Fibroblast of skin of back (primary cell): ENCODE data around the gene FAM163B. TPM values are rescaled to one million over a fixed set of nuclear protein-coding genes. Genes with fewer than 3 reads are reported as not detected.

ENCODE experiments used
- DNase-seq: peaks from one replicate; pipeline ENCODE4 v3.0.0-alpha.2; 2013
- polyA plus RNA-seq, 2 experiments: library from polyadenylated mRNA; unstranded; fragments of 120-200 nt; gene quantifications; one replicate each; pipeline ENCODE4 v1.2.1, GENCODE V29; 2013; ENCODE audit not compliant: insufficient read length in 2 of 2

Gene FAM163B
- not detected for polyA plus RNA-seq (2013, experiment 1 of 2; ENCODE audit: insufficient read length)
- polyA plus RNA-seq (2013, experiment 2 of 2; ENCODE audit: insufficient read length), result not detected

DNA sequence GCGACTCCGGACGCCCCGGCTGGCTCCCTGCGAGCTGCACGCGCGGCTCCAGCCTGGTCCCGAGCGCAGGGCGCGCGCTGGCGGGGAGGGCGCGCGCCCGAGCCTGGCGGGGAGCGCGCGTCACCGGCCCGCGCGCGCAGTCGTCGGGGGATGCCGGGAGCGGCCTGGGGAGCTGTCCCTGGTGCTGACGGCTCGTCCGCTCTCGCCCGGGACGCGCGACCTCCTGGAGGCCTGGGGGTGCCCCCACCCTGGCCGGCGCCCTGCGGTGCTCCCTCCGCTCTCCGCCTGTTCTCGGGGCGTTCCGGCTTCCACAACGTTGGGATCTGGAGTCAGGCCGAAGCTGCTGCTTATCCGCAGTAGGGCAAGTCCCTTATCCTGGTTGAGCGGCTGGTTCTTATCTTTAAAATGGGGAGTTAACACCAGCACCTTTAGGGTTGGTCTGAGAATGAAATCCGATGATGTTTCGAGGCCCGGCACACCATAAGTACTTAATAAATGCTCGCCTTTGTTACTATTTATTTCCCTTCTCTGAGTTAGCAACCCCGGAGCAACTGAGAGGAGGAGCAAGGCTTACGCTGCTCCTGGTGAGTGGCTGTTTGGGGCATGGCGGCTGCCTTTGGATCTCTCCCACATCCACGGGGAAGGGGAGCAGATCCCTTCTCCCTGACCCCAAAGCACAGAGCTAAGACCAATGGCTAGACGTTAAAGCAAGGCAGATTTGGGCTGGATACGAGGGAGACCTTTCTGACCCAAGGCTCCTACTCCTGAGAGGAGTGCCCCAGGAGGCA lies at the start of gene FAM163B:
TSS of gene FAM163B (minus strand) at position 79 of the 788 bp plus-strand sequence. CDS start 29,166 bp downstream, outside the sequence.
- peak; percentile 48 for DNase-seq

DNA sequence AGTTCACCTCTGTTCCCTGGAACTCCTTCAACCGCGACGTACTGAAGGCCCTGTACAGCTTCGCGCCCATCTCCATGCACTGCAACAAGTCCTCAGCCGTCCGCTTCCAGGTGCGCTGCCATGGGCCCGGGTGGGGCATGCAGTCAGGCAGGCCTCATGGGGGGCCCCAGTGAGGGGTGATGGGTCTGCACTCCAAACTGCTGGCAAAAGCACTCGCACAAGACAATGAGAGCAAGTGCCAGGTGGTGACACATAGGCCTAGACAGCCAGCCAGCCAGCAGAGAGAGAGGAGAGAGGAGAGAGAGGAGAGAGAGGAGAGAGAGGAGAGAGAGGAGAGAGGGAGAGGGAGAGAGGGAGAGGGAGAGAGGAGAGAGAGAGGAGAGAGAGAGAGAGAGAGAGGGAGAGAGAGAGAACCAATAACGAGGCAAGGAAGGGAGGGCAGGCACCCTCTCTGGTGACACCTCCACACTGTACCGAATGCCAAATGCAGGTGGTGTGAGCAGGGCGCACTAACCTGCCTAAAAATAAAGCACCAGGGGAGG lies 48.0 kb upstream of the FAM163B start:
- no peak for DNase-seq

DNA sequence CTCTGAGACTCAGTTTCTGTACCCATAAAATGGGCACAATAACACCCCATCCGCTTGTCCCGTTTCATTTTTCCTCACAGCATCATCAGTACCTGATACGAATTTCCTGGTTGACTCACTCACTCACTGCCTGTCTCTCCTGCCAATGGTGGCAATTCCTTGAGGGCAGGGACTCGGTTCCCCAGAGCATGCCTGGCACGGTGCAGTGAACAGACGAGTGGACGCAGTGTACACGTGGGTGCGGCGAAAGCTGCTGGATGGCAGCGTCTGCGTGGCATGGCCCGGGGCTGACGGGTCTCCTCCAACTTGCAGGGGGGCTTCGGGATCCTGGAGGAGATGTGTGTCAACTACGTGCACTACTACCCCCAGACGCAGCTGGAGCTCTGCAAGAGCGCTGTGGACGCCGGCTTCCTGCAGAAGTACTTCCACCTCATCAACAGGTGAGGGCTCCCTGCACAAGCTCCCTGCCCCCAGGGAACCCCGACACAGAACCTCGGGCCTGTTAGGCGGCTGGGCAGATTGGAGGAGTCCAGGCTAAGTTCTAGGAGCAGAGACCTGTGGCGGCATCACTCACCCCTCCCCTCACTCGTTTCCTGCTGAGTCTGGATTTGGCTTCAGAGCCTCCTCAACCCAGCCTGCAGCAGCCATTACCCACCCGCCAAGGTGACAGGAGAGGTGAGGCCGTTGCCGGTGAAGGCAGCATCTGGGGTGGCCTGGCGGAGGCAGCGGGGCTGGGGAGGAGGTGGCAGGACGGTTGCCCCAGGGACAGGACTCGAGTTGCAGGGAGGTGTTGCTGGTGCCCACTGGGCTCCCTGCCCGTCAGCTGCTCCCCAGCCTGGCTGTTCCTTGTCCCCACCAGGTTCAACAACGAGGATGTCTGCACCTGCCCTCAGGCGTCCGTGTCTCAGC lies 47.3 kb upstream of the FAM163B start:
- DNase-seq, result no peak

DNA sequence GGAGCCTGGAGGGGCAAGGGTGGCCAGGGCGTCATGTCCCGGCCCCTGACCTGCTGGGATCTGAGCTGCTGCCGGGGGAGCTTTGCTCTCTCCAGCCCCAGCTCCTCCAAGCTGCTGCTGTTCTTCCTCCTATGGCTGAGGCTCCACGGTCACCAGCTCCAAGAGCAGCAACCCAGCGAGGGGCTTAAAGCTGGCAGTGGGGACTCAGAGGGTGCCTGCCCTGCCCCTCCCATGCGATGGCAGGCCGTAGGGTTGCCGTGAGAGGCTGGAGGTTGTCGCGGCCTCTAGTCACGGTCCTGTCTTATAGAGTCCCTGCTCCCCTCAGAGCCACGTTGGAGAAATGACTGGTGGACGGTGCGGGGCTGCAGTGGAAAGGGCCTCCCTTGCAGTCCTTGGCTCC lies 46.5 kb upstream of the FAM163B start:
- no peak for DNase-seq

DNA sequence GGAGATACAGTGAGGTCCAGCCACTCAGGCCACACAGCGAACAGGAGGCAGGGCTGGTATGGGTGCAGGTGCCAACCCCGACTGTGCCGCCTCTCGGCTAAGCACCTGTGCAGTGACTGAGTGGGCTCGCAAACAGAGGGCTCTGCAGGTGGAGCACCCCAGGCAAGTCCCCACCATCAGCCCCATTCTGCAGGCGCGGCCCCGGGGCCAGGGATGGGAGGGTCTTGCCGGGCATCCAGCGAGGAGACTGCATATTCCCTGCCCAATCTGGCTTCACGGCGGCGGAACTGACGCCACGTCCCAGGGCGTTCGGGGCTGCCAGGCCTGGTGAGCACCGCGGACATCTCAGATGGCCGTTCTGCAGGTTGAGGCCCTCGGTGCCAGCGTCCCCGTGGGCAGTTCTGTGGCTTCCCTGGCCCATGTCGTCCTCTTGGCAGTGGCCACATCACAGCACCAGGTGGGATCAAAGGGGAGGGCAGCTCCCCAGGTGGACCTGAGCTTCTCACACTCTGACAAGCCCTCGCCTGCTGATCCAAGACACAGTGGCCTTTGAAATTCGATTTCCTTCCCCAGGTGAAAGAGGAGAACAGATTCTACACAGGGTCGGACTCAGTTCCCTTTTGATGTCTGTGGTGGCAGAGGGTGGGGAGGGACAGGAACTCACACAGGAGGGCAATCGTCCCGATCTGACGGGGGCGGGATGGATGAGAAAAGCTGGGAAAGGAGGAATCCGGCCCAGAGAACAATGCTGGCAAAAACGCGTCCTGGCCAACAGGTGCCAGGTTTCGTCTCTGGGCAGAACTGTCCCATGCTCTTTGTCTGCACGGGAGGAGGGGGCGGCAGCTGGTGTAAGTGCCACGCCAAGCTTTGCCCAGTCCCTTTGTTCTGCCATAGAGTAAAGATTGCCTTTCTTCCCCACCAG lies 45.8 kb upstream of the FAM163B start:
- DNase-seq, result no peak

DNA sequence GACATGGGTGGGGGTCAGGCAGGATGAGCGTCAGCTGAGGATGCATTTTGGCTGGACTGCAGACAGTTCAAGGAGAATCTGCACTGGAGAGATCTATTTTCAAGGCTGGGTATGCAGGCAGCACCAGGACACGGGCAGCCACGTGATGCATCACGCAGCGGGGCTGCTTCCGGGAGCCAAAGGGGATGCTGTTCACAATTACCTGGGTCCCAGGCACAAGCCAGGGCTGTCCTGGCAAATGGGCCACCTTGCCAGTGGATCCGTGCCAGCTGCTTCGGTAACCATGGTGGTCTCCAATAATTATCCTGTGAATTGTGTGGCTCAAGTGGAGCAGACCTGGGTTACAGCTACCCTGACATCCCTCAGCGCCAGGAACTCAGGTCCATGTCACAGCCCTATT lies 44.4 kb upstream of the FAM163B start:
- no peak for DNase-seq

DNA sequence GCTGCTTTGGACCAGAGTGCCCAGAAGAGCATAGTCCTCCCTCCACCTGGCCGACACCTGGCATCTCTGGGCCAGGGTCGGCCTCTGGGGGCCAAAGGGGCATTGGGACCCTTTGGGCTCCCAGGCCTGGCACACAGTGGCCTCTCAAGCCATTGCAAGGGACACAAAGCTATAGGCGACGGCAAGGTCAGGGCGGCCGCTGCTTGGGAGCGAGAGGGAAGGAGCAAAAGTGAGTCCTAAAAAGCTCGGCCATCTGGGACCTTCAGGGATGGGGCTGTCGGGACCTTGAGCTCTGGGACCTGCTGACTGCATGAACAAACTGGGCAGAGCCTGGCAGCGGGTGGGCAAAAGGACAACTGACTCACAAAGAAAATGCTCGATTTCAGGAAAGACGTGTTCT lies 40.8 kb upstream of the FAM163B start:
- DNase-seq, result no peak

DNA sequence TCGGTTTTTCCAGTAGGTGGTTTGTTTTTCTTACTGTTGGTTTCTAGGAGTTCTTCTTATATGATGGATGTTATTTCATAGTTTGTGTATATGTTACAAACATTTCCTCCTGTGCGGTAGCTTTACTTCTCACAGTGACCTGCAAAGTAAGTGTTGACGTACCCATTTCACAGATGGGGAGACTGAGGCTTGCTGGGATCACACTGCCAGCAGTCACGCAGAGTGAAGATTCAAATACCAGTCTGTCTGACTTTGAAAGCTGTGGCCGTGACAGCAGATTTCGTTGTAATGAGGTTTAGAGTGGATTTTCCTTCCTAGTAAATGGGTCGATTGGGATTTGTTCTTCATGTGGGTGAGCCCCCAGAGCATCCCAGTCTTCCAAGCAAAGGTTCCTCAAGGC lies 40.0 kb upstream of the FAM163B start:
- no peak for DNase-seq

DNA sequence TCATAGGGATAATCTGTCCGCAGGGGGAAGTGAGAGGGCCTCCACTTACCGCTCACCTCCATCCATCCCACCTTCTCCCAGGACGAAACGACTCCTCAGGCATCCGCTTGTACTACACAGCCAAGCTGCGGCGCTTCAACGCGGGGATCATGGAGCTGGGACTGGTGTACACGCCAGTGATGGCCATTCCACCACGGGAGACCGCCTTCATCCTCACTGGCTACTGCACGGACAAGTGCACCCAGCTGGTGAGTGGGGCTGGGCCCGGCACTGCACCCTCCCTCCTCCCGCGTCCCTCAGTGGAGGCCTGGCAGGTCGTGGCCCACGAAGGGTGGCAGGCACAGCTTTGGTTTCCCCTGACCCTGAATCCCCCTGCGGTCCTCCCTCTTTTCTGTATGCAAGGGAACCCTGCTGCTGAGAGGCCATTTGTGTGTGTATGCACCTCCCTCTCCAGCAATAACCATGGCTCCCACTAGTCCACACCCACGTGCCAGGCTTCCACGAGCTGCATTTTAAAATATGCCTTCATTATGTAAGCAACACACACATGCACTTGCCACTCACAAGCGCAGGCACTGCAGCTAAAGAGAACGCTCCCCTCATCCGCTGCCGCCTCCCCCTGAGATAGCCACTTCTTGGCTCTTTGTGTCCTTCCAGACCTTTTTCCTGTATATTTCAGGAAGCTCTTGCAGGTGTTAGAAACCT lies 38.7 kb upstream of the FAM163B start:
- no peak for DNase-seq

DNA sequence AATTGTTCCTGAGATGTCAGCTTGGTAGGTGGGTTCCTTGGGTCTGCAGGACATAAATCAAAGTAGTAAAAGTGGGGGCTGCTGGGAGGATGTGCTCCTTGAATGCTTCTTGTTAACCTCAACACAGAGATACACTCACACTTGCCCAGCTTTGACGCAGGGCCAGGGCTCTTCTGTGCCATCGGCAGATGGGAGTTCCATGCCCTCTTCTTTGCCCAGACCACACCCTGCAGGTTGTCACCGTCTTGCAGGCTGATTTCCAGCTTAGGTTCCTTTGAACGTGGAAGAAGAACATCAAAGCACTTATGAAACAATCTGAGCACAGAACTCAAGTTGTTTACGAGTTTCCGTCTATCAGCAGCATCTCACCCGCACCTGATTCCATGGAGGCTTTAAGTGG lies 38.0 kb upstream of the FAM163B start:
- DNase-seq, result no peak

DNA sequence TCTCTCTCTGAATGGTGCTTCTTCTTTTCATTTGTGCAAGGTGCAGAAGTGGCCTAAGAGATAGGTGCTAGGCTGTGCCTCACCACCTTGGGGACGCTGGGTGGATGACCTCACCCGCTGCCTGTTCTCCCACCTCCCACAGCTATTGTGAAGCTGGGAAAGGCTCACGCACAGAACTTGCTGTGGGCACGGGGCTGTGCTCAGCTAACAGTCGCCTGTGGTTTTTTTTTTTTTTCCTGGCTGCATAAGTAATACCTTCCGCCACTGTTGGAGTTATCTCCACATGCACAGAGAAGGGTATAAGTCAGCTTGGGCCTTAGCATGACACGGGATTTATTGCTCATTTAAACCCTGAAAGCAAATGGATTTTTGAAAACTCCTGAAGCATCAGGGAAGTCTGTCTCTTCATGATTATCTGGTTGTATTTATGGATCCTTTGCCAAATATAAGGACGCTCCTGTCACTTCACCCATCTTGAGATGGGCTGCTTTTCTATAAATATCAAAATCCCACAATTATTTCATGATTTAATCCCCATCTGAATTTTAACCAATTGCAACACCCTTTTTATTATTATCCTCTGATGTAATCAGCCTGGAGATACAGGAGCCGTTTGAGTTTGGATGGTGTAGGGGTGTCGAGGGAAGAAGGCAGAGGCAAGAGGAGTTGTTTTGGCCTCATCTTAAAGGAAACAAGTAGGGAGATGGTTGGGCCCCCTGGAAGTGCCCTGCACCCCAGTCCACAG lies 36.0 kb upstream of the FAM163B start:
- no peak for DNase-seq

DNA sequence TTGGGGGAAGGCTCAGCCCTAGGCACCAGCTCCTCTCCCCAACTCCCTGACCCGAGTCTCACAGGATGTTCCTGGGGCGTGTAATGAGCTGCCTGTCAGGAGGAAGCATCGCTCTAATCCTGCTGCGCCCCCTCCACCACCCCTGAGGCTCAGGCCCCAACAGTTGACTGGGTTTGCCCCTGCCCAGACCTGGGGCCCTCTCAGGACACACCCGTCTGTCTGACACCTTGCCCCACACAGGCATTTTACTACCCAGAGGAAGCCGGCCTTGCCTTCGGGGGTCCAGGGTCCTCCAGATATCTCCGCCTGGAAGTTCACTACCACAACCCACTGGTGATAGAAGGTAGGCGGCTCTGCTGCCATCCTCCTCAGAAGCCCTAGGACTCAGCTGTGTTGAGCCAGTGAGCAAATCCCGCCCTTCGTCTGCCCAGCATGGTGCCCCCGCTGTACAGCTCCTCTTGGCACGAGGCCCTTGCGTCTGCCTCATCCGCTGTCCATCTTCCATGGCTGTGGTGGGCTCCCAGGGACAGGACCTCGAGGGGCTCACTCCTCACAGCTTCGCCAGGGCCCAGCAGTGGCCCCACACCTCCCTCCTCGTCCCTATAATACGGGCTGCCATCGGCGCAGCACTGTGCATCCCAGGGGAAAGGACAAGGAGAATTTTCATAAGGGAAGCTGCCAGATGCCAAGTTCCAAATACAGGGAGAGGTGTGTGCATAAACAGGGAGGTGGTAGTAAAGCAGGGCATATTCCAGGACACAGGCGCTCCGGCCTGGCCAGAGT lies 35.0 kb upstream of the FAM163B start:
- DNase-seq, result no peak

DNA sequence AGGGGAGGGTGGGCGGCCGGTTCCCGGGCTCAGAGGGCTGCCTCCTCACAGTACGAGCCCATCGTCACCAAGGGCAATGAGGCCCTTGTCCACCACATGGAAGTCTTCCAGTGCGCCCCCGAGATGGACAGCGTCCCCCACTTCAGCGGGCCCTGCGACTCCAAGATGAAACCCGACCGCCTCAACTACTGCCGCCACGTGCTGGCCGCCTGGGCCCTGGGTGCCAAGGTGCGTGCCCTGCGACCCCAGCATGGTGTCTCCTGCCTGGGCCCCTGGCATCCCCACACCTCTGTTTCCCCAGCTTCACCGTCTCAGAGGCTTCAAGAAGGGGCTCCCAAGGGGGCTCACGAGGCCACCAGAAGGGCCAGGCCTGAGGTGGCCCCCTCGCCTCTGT lies 34.2 kb upstream of the FAM163B start:
- DNase-seq, result no peak

DNA sequence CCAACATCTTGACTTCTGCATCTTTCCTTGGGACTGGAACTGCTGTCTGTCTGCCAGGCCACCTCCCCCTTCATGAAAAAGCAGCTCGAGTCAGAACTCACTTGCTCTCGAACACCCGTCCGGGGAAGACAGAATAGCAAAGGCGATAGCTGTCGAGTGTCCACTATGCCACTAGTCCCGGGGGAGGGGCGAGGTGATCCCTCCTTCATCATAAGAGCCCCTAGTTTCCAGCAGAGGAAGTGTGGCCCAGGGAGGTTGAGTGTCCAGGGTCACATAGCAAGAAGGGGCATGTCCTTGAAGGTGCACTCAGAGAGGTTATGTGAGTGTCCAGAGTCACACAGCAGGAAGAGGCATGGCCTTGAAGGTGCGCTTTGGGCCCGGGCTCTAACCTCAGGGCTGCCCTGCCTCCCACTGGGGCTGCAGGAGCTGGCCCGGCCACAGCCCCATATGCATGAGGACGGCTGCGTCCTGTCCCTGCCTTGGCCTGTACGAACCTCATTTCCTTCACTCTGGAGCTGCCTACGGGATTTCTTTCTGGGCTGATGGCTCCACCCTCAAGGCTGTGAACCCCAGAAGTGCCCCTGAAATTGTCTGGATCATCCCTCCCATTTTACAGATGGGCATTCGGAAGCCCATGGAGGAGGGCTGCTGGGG lies 33.6 kb upstream of the FAM163B start:
- DNase-seq, result no peak

DNA sequence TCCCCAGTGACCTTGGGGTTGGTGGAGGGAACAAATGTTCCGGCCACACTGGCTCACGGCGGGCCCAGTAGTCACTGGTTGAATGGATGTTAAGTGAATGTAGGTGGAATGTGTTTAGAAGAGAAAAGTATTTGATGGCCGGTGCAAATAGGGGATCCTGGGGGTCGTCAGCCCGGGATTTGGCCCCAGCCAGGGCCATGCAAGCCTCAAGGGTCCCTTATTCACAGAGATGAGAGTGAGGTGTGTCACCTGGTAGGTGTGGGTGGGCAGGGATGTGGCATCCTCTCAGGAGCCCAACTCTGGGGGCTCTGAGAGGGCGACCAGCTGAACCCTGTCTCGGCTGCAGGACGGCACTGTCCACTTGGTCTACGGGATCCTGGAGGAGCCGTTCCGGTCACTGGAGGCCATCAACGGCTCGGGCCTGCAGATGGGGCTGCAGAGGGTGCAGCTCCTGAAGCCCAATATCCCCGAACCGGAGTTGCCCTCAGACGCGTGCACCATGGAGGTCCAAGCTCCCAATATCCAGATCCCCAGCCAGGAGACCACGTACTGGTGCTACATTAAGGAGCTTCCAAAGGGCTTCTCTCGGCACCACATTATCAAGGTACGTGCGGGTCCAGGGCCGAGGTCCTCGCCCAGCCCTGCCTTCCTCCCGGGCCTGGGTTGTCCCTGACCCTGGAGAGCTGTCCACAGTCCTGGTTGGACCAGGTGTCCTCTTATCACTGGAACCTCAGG lies 32.8 kb upstream of the FAM163B start:
- DNase-seq, result no peak

DNA sequence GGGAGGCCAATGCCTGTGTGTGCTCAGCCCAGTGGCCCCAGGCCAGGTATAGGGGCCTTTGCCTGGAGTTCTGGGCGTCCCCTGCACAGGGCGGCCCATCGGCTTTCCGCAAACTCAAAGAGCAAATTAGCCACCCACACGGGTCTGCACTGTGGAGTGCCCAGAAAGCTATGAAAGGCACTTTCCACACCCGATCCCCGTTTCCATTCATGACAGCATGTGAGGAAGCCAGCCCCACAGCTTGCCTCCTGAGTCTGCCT lies 32.1 kb upstream of the FAM163B start:
- no peak for DNase-seq

DNA sequence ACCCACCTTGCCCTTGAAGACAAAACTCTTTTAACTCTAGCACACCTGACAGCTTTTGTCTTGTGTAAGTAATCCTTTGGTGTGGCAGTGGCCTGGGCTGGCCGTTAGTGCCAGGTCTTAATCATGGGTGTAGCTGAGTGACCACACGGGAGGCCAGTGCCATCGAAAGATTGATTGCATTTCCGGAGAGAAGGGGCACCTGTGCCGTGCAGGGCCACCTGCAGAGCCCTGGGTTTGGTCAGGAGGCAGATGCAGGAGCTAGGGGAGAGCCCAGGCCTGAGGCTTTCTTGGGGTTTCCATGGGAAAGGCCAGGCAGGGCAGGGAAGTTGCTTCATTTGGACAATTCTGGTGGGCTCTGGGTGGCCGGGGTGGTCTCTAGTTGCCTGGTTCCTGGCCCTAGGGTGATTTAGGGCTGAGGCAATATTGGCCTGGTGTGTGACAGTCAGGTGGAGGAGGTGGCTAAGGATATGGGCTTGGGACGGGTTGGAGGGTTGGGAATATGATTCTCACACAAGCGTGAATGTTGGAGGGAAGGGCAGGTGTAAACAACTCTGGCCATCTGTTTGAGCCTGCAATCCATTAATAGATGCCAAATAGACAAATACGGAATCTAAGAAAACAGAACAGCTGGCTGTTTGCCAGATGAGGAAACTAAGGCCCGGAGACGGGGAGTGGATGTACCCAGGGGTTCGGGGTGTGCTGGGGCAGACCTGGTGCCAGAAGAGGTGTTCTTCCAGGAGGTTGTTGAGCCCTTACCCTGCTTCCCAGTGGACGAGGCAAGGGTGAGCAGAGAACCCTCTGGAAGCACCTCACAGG lies 31.6 kb upstream of the FAM163B start:
- no peak for DNase-seq

DNA sequence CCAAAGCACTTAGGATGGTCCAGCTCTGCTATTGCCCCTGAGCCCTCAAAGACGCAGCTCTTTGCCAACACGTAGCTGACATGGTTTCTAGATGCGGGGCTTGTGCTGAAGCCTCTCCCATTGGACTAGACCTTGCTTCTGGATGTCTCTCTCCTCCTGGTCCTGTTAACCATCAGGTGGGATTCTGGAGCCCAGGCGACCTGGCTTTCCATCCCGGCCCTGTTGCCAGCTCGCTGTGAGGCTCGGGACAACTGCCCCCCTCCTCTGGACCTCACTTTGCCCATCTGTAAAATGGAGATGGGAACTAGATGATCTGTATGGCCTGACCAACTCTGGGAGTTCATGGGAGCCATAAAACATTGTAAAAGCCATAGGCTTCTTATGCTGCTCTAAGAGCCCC lies 31.0 kb upstream of the FAM163B start:
- DNase-seq, result no peak
